Loucy (cell line): ENCODE data around the gene MICU2.

ENCODE experiments used
- CTCF ChIP-seq: fragments of 200-600 bp; sonication (generic); conservative IDR thresholded peaks from 2 replicates; pipeline ENCODE4 v1.5.1; 2014; ENCODE audit warnings: mild to moderate bottlenecking, antibody characterized with exemption, low read length
- EZH2phosphoT487 ChIP-seq: fragments of 200-600 bp; IDR thresholded peaks from 2 replicates; pipeline ENCODE4 v1.6.1; 2018; ENCODE audit warnings: antibody characterized with exemption, mild to moderate bottlenecking, moderate library complexity, borderline replicate concordance

DNA sequence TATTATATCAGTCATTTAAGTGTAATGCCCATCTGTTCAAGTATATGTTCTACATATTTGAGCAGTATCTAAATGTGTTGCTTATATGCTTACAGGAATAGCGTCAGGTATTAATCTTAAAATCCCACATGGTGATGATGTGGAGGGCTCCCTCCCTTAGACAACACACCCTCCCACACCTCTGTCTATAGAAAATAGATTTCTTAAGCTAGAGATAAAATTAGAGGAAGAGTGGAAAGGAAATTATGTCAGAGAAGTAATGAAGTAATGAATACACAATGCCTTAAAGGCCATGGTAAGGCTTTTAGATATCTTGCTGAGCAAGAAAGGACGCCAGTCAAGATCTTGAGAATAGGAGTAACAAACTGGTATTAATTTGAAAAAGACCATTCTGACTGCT, 157.3 kb downstream of the MICU2 start:
- TF ChIP-seq CTCF (no peak), EZH2phosphoT487 (no peak)
